AG08396 (cell line): ENCODE results near the gene UBC.

ENCODE experiments used
- DNase-seq: peaks from one replicate; pipeline ENCODE4 v3.0.0; 2012; ENCODE audit warnings: low spot score, mixed read lengths

UBC gene

DNA sequence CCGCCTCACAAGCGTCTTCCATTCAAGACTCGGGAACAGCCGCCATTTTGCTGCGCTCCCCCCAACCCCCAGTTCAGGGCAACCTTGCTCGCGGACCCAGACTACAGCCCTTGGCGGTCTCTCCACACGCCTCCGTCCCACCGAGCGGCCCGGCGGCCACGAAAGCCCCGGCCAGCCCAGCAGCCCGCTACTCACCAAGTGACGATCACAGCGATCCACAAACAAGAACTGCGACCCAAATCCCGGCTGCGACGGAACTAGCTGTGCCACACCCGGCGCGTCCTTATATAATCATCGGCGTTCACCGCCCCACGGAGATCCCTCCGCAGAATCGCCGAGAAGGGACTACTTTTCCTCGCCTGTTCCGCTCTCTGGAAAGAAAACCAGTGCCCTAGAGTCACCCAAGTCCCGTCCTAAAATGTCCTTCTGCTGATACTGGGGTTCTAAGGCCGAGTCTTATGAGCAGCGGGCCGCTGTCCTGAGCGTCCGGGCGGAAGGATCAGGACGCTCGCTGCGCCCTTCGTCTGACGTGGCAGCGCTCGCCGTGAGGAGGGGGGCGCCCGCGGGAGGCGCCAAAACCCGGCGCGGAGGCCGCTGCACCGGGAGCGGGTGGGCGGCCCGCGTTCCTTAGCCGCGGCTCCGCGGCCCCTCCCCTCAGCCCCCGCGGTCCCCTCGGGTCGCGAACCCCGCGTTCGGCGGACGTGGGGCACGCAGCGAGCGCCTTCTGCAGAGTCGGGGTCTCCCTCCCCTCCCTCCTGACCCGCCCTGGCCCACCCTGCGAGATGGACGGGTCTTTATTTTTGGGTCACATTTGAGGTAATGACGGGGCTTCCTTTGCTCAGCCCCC lies at the start of gene UBC:
Gene UBC, minus strand, starts transcription at position 259 of the 847 bp plus-strand sequence. CDS start 879 bp downstream, outside the sequence.
- peak; percentile 84 for DNase-seq

DNA sequence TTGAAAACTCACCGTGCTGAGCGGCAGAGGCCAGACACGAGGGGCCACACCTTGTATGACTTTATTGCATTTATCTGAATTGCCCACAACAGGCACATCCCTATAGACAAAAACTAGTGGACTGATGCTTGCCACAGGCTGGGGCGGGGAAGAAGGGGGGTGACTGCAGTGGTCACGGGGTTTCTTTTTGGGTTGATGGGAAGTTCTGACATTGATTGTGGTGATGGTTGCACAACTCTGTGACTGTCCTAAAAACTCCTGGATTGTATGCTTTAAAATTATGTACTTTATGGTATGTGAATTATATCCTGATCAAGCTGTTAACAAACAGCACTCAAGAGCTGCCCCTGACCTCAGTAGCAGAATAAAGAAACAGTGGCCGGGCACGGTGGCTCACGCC lies 48.8 kb upstream of the UBC start:
- DNase-seq = no peak

GRCh38 chr12:124961055-124961454 lies 46.6 kb upstream of the UBC start:
- no peak for DNase-seq

DNA sequence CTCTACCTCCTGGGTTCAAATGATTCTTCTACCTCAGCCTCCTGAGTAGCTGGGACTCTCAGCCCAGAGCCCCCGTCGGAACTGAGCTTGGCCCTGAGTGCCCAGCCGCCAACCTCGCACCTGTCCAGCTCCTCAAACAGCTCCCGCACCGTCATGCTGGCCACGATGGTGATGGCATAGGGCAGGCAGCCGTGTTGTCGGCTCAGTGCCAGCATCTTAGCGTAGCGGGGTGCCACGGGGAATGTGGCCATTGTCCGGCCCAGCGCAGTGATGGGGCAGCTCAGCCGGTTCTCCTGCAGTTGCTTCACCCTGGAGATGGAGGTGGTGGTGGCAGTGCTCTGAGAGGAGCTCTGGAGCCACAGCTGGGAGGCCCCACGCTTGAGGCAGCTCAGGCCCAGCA lies 42.1 kb upstream of the UBC start:
- no peak for DNase-seq

DNA sequence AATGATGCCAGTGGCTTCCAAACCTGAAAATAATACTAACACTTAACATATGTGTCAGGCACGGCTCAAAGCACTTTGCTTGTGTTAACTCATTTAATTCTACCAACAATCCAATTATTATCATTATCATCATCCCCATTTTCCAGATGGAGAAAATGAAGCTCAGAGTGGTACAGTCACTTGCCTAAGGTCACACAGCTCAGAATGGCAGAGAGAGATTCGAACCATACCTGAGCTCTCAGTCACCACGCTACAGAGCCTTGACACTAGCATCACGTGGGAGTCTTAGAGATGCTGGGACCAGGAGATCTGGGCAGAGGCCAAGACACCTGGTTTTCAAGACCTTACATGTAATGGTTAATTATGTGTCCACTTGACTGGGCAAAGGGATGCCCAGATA lies 40.3 kb upstream of the UBC start:
- peak; percentile 5 for DNase-seq

DNA sequence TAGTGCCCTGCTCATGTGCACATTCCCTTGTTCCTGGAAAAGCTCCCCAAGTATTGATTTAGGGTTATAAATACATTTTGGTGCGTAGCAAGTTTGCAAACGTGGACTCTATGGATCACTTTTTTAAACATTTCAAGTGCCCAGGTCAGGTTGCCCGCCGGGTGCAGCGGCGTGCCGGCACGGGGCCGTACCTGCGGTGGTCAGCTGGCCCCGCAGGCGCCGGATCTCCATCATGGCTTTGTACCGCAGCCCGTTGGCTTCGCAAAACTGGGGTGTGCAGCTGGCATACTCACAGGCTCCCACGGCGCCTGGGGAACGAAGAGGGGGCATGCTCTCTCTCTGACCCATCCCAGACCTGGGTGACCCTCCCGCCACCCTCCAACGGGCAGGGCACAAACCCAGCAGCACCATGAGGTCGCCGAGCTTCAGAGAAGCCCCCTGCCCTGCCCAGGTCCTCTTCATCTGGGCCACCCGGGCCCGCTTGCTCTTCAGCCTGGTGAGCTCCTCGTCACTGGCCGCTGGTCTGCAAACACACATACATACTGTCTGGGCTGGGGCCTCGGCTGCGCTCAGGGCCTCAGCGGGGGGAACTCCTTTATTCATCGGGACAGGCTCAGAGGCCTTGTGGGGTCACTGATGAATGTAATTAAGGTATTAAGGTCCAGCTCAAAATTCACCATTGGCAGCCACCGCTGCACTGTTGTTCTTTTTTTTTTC lies 39.4 kb upstream of the UBC start:
- DNase-seq = peak; percentile 5

DNA sequence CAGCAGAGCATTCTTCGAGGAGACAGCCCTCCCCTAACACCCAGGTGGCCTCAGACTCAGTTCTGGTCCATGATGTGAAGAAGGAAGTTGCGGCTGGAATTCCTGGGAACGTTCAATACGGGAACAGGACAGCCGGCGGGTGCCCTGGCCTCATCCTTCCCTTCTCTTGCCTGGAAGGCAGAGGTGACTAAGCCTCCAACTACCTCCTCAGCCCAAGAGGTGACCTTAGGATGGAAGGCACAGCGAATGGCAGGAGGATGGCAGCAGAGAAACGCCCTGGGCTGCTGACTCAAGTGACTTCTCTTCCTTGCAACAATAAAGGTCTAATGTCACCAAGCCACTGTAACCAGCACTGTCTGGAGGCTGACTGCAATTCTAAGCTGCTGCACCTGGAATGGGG lies 38.4 kb upstream of the UBC start:
- DNase-seq = peak; percentile 5

DNA sequence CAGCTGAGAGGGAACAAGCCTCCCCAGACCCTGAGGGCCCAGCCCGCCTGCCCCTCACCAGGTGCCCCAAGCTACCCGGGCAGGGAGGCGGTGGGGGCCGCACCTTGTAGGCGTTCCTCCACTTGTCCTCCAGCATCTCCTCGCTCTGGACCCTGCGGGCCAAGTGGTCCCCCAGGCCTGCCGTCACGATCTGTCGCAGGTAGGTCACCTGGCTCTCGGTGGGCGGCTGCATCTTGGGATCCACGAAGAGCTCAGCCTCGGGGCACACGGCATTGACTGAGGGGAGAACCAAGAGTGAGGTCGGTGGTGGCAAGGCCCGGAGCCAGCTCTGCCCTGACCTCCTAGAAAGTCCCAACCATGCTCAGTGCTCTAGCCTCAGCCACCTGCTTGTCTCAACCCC lies 37.8 kb upstream of the UBC start:
- DNase-seq = peak; percentile 3

GRCh38 chr12:124949779-124950728 lies 35.6 kb upstream of the UBC start:
- peak; percentile 4 for DNase-seq

GRCh38 chr12:124949066-124949465 lies 34.6 kb upstream of the UBC start:
- DNase-seq = peak; percentile 2

GRCh38 chr12:124947561-124948398 lies 33.3 kb upstream of the UBC start:
- peak; percentile 1 for DNase-seq

- no peak for DNase-seq
Measured at GRCh38 chr12:124947013-124947412, 32.6 kb upstream of the UBC start.

- no peak for DNase-seq
Measured at GRCh38 chr12:124946447-124946793, 32.0 kb upstream of the UBC start.

- no peak for DNase-seq
Measured at GRCh38 chr12:124941170-124941527, 26.7 kb upstream of the UBC start.

- peak; percentile 82 for DNase-seq
Measured at GRCh38 chr12:124940393-124941169, 26.1 kb upstream of the UBC start.

DNA sequence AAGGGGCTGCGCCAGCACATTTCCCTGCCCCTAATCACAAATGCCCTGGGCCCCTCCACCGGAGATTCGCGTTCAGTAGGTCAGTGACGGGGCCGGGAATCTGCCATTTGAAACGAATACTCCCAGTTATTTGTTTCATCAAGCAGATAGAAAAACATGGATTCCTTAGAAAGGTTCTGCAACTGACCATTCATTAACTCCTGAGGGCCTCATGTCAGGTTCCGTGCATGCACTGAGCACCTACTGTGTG lies 25.6 kb upstream of the UBC start:
- no peak for DNase-seq

GRCh38 chr12:124939421-124940142 lies 25.1 kb upstream of the UBC start:
- peak; percentile 83 for DNase-seq

- peak; percentile 30 for DNase-seq
Measured at GRCh38 chr12:124939079-124939420, 24.6 kb upstream of the UBC start.

- no peak for DNase-seq
Measured at GRCh38 chr12:124938587-124938986, 24.1 kb upstream of the UBC start.

GRCh38 chr12:124938108-124938507 lies 23.7 kb upstream of the UBC start:
- no peak for DNase-seq
